Testis (tissue), 2 donors: ENCODE data around the gene CHTF8.

Experiments used
- CTCF ChIP-seq, 3 experiments: fragments of 450-650 bp in 2 of 3; fragments of 200-600 bp in 1 of 3; sonication (generic) in 1 of 3; IDR thresholded peaks; one replicate each; pipeline ENCODE4 v1.5.1; 2016 to 2019; ENCODE audit warnings: antibody characterized with exemption in 3 of 3, mild to moderate bottlenecking in 2 of 3, moderate library complexity in 1 of 3
- POLR2A ChIP-seq: fragments of 450-650 bp; IDR thresholded peaks from one replicate; pipeline ENCODE4 v1.6.1; 2017; ENCODE audit warnings: antibody characterized with exemption, mild to moderate bottlenecking, moderate library complexity

GRCh38 chr16:69143116-69143515 lies 10.7 kb upstream of the CHTF8 start:
- TF ChIP-seq POLR2A (no peak), CTCF (IDR thresholded peaks at IDR 0.05) (no peak)
